ENCODE results near the gene GRID1. TPM values are rescaled to one million over a fixed set of nuclear protein-coding genes. Genes with fewer than 3 reads are reported as not detected.

GRID1 gene
- total RNA-seq, 1 donor from 2014 or later = 0.75 TPM

- Histone ChIP-seq H3K27ac (ENCODE audit: low read depth, low read length) (no peak overlapping the region), H3K4me2 (ENCODE audit: low read length) (no peak overlapping the region), H3K9me3 (ENCODE audit: insufficient read depth, low read depth, low read length) (peaks cover 7% of the 10 kb centered on the region), H3K9ac (ENCODE audit: low read length) (no peak overlapping the region), H4K20me1 (ENCODE audit: insufficient read depth, low read length) (no peaks in the 10 kb centered on the region), H3K36me3 (ENCODE audit: insufficient read depth, low read length) (no peaks in the 10 kb centered on the region), H3K4me3 (ENCODE audit: insufficient read depth, low read depth, low read length) (no peak overlapping the region), H3K27me3 (ENCODE audit: insufficient read depth, low read length) (no peaks in the 10 kb centered on the region), H3K79me2 (ENCODE audit: insufficient read depth, low read length) (no peaks in the 10 kb centered on the region), H3K4me1 (ENCODE audit: insufficient read depth, low read length) (no peaks in the 10 kb centered on the region), H2AFZ (ENCODE audit: low read depth, low read length) (no peak overlapping the region)
- Mint-ChIP-seq H3K36me3 (ENCODE audit: low read depth, unreplicated experiment) (no peaks in the 10 kb centered on the region), H3K9me3 (ENCODE audit: unreplicated experiment) (peaks cover 2% of the 10 kb centered on the region), H3K27ac (ENCODE audit: unreplicated experiment) (no peak overlapping the region), H3K4me1 (ENCODE audit: low read depth, unreplicated experiment) (no peaks in the 10 kb centered on the region), H3K27me3 (ENCODE audit: low read depth, unreplicated experiment) (peaks cover 17% of the 10 kb centered on the region), H3K4me3 (ENCODE audit: unreplicated experiment) (no peak overlapping the region)
- FAIRE-seq = no peak
- DNase-seq (ENCODE audit: low read depth) = no peak
- TF ChIP-seq CTCF (IDR thresholded peaks at IDR 0.05; ENCODE audit: insufficient read depth, low read depth, low read length) (no peak), EZH2 (IDR thresholded peaks at IDR 0.05; ENCODE audit: insufficient read depth, low read length) (no peak)
These were observed 243.9 kb downstream of the GRID1 start for GRCh38 chr10:86122646-86123045.

GRCh38 chr10:86121200-86121599 lies 245.4 kb downstream of the GRID1 start:
- no peak overlapping the region for H3K9ac ChIP-seq (ENCODE audit: low read length)
- Mint-ChIP-seq H3K4me1 (ENCODE audit: low read depth, unreplicated experiment) (no peaks in the 10 kb centered on the region), H3K9me3 (ENCODE audit: unreplicated experiment) (peaks cover 2% of the 10 kb centered on the region), H3K4me3 (ENCODE audit: unreplicated experiment) (no peak overlapping the region), H3K27ac (ENCODE audit: unreplicated experiment) (no peak overlapping the region), H3K36me3 (ENCODE audit: low read depth, unreplicated experiment) (no peaks in the 10 kb centered on the region), H3K27me3 (ENCODE audit: low read depth, unreplicated experiment) (peaks cover 8% of the 10 kb centered on the region)
- no peaks in the 10 kb centered on the region for H3K79me2 ChIP-seq (ENCODE audit: insufficient read depth, low read length)
- DNase-seq (ENCODE audit: low read depth) (no peak), FAIRE-seq (no peak)
- H3K4me2 ChIP-seq (ENCODE audit: low read length) = no peak overlapping the region
- H4K20me1 ChIP-seq (ENCODE audit: insufficient read depth, low read length) = no peaks in the 10 kb centered on the region
- no peak overlapping the region for H3K4me3 ChIP-seq (ENCODE audit: insufficient read depth, low read depth, low read length)
- H3K4me1 ChIP-seq (ENCODE audit: insufficient read depth, low read length) = no peaks in the 10 kb centered on the region
- no peaks in the 10 kb centered on the region for H3K27me3 ChIP-seq (ENCODE audit: insufficient read depth, low read length)
- no peaks in the 10 kb centered on the region for H3K36me3 ChIP-seq (ENCODE audit: insufficient read depth, low read length)
- peaks cover 14% of the 10 kb centered on the region for H3K9me3 ChIP-seq (ENCODE audit: insufficient read depth, low read depth, low read length)
- TF ChIP-seq EZH2 (IDR thresholded peaks at IDR 0.05; ENCODE audit: insufficient read depth, low read length) (no peak), CTCF (IDR thresholded peaks at IDR 0.05; ENCODE audit: insufficient read depth, low read depth, low read length) (no peak)
- no peak overlapping the region for H3K27ac ChIP-seq (ENCODE audit: low read depth, low read length)
- H2AFZ ChIP-seq (ENCODE audit: low read depth, low read length) = no peak overlapping the region

- no peak overlapping the region for H3K27ac Mint-ChIP-seq (ENCODE audit: unreplicated experiment)
- H3K27ac ChIP-seq (ENCODE audit: low read depth, low read length) = no peak overlapping the region
- no peak overlapping the region for H2AFZ ChIP-seq (ENCODE audit: low read depth, low read length)
- H3K9me3 Mint-ChIP-seq (ENCODE audit: unreplicated experiment) = peaks cover 2% of the 10 kb centered on the region
- no peaks in the 10 kb centered on the region for H3K36me3 Mint-ChIP-seq (ENCODE audit: low read depth, unreplicated experiment)
- H3K4me3 ChIP-seq (ENCODE audit: insufficient read depth, low read depth, low read length) = no peak overlapping the region
- peaks cover 18% of the 10 kb centered on the region for H3K9me3 ChIP-seq (ENCODE audit: insufficient read depth, low read depth, low read length)
- DNase-seq (ENCODE audit: low read depth) = no peak
- H3K79me2 ChIP-seq (ENCODE audit: insufficient read depth, low read length) = no peaks in the 10 kb centered on the region
- no peak overlapping the region for H3K4me3 Mint-ChIP-seq (ENCODE audit: unreplicated experiment)
- no peaks in the 10 kb centered on the region for H3K36me3 ChIP-seq (ENCODE audit: insufficient read depth, low read length)
- no peak overlapping the region for H3K9ac ChIP-seq (ENCODE audit: low read length)
- TF ChIP-seq CTCF (IDR thresholded peaks at IDR 0.05; ENCODE audit: insufficient read depth, low read depth, low read length) = no peak
- no peak for TF ChIP-seq EZH2 (IDR thresholded peaks at IDR 0.05; ENCODE audit: insufficient read depth, low read length)
- no peaks in the 10 kb centered on the region for H3K27me3 ChIP-seq (ENCODE audit: insufficient read depth, low read length)
- no peaks in the 10 kb centered on the region for H4K20me1 ChIP-seq (ENCODE audit: insufficient read depth, low read length)
- no peaks in the 10 kb centered on the region for H3K4me1 ChIP-seq (ENCODE audit: insufficient read depth, low read length)
- H3K27me3 Mint-ChIP-seq (ENCODE audit: low read depth, unreplicated experiment) = peaks cover 8% of the 10 kb centered on the region
- no peak for FAIRE-seq
- H3K4me1 Mint-ChIP-seq (ENCODE audit: low read depth, unreplicated experiment) = no peaks in the 10 kb centered on the region
- no peak overlapping the region for H3K4me2 ChIP-seq (ENCODE audit: low read length)
These were observed 249.5 kb downstream of the GRID1 start for GRCh38 chr10:86117051-86117450.
